ENCODE measurements around the gene RPS15A.
"Not testable (repeated sequence)": the region's sequence is repeated elsewhere in the genome, so short reads cannot be mapped to it uniquely, and the experiment has no call there.

The RPS15A gene

DNA sequence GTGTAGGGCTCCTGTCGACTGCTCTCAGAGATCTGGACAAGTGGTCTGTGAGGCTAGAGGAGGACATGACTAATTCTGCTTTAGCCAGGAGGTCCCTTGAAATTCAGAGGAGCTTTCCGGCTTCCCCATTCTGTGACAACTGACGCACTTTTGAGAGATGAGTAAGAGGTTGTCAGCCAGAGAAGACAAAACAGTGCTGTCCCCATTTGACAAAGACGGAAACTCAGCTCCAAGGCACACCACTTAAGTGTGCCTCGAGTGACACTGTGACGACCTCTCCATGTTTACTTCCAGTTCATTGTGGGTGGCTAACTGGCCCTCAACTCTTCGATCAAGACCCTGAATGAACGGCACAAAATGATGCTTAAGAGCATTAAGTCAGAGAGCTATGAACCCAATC, 47.3 kb downstream of the RPS15A start:
- not testable (repeated sequence) for DNase-seq (ENCODE audit: low read depth)

DNA sequence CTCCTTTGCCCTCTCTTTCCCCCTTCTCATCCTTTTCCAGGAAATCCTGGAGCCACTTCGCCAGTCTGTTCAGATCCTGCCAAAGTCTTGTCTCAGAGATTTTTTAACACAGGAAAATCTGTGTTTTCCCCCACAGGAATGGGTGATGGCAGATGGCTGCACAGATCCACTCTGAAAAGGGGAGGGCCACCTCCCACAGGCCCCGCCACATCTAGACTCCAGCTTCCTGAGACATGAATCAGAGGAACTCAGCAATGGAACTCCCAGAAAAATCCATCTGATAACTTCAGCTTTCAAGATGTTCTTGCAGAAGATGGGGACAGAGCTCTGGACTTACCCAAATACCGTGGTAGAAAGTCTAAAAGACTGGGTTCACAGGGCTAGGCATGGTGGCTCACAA, 50.1 kb downstream of the RPS15A start:
- not testable (repeated sequence) for DNase-seq (ENCODE audit: low read depth)

DNA sequence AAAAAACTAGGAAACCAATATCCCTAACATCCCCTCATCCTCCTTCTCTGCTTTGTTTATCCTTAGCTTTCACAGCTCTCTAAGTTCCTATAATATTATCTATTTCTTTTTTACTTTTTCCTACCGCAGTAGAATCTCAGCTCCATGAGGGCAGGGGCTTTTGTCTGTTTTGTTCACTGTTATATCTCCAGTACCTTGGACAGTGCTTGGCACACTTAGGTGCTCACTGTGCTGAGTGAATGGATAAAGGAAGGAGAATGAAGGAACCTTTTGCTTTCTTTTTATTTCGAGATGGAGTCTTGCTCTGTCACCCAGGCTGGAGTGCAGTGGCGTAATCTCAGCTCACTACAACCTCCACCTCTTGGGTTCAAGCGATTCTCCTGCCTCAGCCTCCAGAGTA, 51.4 kb downstream of the RPS15A start:
- DNase-seq (ENCODE audit: low read depth), result not testable (repeated sequence)

DNA sequence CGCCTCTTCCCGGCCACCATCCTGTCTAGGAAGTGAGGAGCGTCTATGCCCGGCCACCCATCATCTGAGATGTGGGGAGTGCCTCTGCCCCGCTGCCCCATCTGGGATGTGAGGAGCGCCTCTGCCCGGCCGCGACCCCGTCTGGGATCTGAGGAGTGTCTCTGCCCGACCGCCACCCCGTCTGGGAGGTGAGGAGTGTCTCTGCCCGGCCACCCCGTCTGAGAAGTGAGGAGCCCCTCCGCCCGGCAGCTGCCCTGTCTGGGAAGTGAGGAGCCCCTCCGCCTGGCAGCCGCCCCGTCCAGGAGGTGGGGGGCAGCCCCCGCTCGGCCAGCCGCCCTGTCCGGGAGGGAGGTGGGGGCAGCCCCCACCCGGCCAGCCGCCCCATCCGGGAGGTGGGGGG, 55.9 kb downstream of the RPS15A start:
- not testable (repeated sequence) for DNase-seq (ENCODE audit: low read depth)

All from stimulated activated CD8-positive, alpha-beta memory T cell treated with anti-CD3 and anti-CD28 coated beads, Interleukin-15, amount 100 ng/mL, for 1 hour (primary cell).